ENCODE results near the gene LBR. TPM values are rescaled to one million over a fixed set of nuclear protein-coding genes. Genes with fewer than 3 reads are reported as not detected.

LBR gene
- total and polyA plus RNA-seq, 2 of the 4 experiments (the other 2 are of a cell fraction) = 21.3 to 24.9 TPM

- POLR2A ChIA-PET (ENCODE audit: unreplicated experiment) = no interaction called here
- DNase-seq = no peak
- dilution Hi-C loops (cut with HindIII; ENCODE audit: low sequenced_read_pairs, unreplicated experiment) (loop anchor here (25.0 kb wide), 1 partner anchor 536 kb away; the partner anchor contains the start of gene SDE2), intact Hi-C loops (cut with micrococcal nuclease) (no loop called here), in situ Hi-C loops (cut with MboI; ENCODE audit: low sequenced_read_pairs) (no loop called here)
- H3K56ac ChIP-seq (ENCODE audit: extremely low read depth, insufficient read depth, low read length) = no peak overlapping the region
- BruUV-seq (replicated peaks) = no TSS peak
- no peak overlapping the region for H2BK120ac ChIP-seq (ENCODE audit: low read depth, low read length)
- no peak overlapping the region for H3K9ac ChIP-seq (ENCODE audit: low read depth, low read length)
- no peak for ATAC-seq (ENCODE audit: low read depth)
- H2BK20ac ChIP-seq (ENCODE audit: low read depth, low read length) = no peak overlapping the region
- H3K27ac ChIP-seq (ENCODE audit: insufficient read depth, low read length) = no peak overlapping the region
- no peak overlapping the region for H4K8ac ChIP-seq (ENCODE audit: low read depth in 2 of 2, low read length in 2 of 2)
- H3K4ac ChIP-seq (ENCODE audit: low read depth, low read length) = no peak overlapping the region
- peaks cover 3% of the 10 kb centered on the region; the same call in 1 of the 2 replicates for H4K20me1 ChIP-seq (ENCODE audit: insufficient read depth, low read length)
- no peak overlapping the region for H3K4me2 ChIP-seq (ENCODE audit: low read depth, low read length)
- H3K4me3 ChIP-seq (ENCODE audit: insufficient read depth, low read depth, low read length) = no peak overlapping the region
- H3K23ac ChIP-seq (ENCODE audit: low read depth, low read length) = no peak overlapping the region
- H3K27me3 ChIP-seq (ENCODE audit: control insufficient read depth, insufficient read depth, low read length) = no peaks in the 10 kb centered on the region
- H2AK5ac ChIP-seq (ENCODE audit: low read depth, low read length) = no peak overlapping the region
- no peaks in the 10 kb centered on the region for H3K79me1 ChIP-seq (ENCODE audit: low read depth in 1 of 2, low read length in 2 of 2)
- CTCF ChIA-PET = no interaction called here
- no peak overlapping the region for H2AFZ ChIP-seq (replicated peaks; ENCODE audit: low read length, poor library complexity)
- no peak overlapping the region for H3K18ac ChIP-seq (ENCODE audit: low read depth, low read length)
- no peak overlapping the region for H2BK15ac ChIP-seq (ENCODE audit: low read depth, low read length)
- H2BK5ac ChIP-seq (ENCODE audit: low read depth, low read length, poor library complexity, severe bottlenecking) = no peak overlapping the region
- TF ChIP-seq NFE2L2 (IDR thresholded peaks at IDR 0.05; ENCODE audit: low read depth, low read length) (no peak), CHD1 (IDR thresholded peaks at IDR 0.05; ENCODE audit: low read depth, low read length) (no peak), RCOR1 (IDR thresholded peaks at IDR 0.05; ENCODE audit: insufficient replicate concordance, low read length) (no peak), MXI1 (IDR thresholded peaks at IDR 0.05; ENCODE audit: borderline replicate concordance, low read depth, low read length) (no peak), MAZ (IDR thresholded peaks at IDR 0.05; ENCODE audit: borderline replicate concordance, low read depth, low read length) (no peak), BHLHE40 (IDR thresholded peaks at IDR 0.05; ENCODE audit: low read depth, low read length) (no peak), FOS (IDR thresholded peaks at IDR 0.05; ENCODE audit: low read depth, low read length) (no peak), SMC3 (IDR thresholded peaks at IDR 0.05; ENCODE audit: low read depth, low read length) (no peak), MAFK (IDR thresholded peaks at IDR 0.05; ENCODE audit: low read depth, low read length) (no peak), RFX5 (IDR thresholded peaks at IDR 0.05; ENCODE audit: low read depth, low read length) (no peak), CTCF (conservative IDR thresholded peaks at IDR 0.05; ENCODE audit: low read depth, low read length) (no peak), CEBPB (IDR thresholded peaks at IDR 0.05; ENCODE audit: low read depth, low read length) (no peak), USF2 (IDR thresholded peaks at IDR 0.05; ENCODE audit: low read depth, low read length) (no peak), POLR2A (IDR thresholded peaks at IDR 0.05; ENCODE audit: low read depth, low read length) (no peak), RAD21 (IDR thresholded peaks at IDR 0.05; ENCODE audit: low read length) (no peak), ELK1 (IDR thresholded peaks at IDR 0.05; ENCODE audit: borderline replicate concordance, low read depth, low read length) (no peak)
- peaks cover 3% of the 10 kb centered on the region; the same call in 1 of the 2 replicates for H3K9me1 ChIP-seq (ENCODE audit: insufficient read depth, low read length)
- H2AK9ac ChIP-seq (replicated peaks; ENCODE audit: low read depth, low read length, poor library complexity) = peak overlapping the region; percentile 13
- no peak overlapping the region for H4K91ac ChIP-seq (ENCODE audit: insufficient read depth, low read depth, low read length)
- no CpG with 5 or more reads among the region's 6 CpGs for WGBS, 2 experiments (ENCODE audit: extremely low coverage in 2 of 2, insufficient read length in 1 of 2)
- peaks cover 9% of the 10 kb centered on the region for H3K4me1 ChIP-seq (ENCODE audit: control insufficient read depth, insufficient read depth, low read length)
- H3K9me3 ChIP-seq (ENCODE audit: control insufficient read depth, insufficient read depth, low read length) = no peaks in the 10 kb centered on the region
- no peak overlapping the region for H3K14ac ChIP-seq (replicated peaks; ENCODE audit: low read depth, low read length)
- no peaks in the 10 kb centered on the region for H3K36me3 ChIP-seq (ENCODE audit: control insufficient read depth, insufficient read depth, low read length)
- no peak overlapping the region for H4K5ac ChIP-seq (ENCODE audit: low read depth, low read length)
Measured at GRCh38 chr1:225451340-225451739, 23.5 kb upstream of the LBR start.

All from IMR-90 (cell line).